ENCODE data around the gene SPINK1.
A peak's percentile ranks its signal among the peaks of the same experiment; 100 is the strongest.
"Not testable (repeated sequence)": the region's sequence is repeated elsewhere in the genome, so short reads cannot be mapped to it uniquely, and the experiment has no call there.

SPINK1 gene

DNA sequence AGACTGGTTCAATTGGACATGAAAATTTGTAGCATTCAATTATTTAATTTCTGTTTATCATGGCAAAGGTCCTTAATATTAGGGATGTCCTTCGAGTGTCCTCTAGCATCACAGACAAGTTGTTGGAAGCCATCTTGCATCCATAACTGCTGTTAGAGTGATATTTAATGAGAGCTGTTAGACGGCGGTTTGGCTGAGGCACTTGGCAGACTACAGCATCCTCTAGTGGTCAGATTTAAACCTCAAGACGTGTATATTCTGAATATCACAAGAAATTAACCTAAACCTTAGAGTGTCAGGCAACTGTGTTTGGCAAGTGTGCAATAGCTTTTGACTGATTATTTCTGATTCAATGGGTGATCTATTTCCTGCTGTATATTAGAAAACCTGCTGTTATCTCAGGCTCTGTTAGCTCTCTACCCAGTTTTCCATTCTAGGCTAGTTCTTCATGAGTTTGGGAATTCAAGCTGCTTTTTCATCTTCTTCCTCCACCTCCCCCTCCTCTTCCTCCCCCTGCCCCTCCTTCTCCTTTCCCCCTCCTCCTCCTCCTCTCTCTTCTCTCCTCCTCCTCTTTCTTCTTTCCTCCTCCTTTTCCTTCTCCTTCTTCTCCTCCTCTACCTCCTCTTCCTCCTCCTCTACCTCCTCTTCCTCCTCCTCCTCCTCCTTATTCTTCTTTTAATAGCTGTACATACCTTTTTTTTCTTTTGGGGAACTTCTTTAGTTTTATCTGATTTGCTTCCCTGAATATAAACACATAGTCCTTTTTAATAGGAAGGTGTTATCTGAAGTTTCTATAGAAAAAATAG is 8.6 kb downstream of the SPINK1 start:
- no peak overlapping the region for H3K4me3 ChIP-seq (ENCODE audit: low read depth, low read length)
- peak; percentile 75 for DNase-seq (ENCODE audit: low read depth, low spot score)
- in situ Hi-C loops (cut with HindIII; ENCODE audit: low sequenced_read_pairs): no loop called here
- TF ChIP-seq CTCF (IDR thresholded peaks at IDR 0.05; ENCODE audit: low read depth, low read length): peak; percentile 84

DNA sequence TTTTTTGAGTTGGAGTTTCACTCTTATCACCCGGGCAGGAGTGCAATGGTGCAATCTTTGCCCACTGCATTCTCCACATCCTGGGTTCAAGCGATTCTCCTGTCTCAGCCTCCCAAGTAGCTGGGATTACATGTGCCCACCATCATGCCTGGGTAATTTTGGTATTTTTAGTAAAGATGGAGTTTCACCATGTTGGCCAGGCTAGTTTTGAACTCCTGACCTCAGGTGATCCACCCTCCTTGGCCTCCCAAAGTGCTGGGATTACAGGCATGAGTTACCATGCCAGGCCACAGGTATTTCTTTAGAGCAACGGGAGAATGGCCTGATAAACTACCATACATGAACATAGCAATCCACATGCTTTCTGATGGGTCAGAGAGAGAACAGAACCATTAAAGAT is 9.2 kb downstream of the SPINK1 start:
- in situ Hi-C loops (cut with HindIII; ENCODE audit: low sequenced_read_pairs); DNase-seq (ENCODE audit: low read depth, low spot score); H3K4me3 ChIP-seq (ENCODE audit: low read depth, low read length): not testable (repeated sequence)

DNA sequence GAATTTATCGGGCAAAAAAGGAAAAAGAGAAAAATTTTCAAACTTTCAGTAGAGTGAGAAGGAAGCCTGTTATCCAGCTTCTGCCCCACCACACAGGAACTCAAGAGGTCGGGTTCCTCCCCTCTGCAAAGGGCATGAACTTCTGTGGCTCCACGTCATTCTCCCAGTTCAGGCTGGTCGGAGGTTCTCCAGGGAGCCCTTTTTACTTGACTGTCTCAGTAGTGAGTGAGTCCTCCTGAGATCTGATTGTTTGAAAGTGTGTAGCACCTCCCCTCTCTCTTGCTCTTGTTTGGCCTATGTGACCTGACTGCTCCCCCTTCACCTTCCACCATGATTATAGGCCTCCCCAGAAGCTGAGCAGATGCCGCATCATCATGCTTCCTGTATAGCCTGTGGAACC is 9.7 kb downstream of the SPINK1 start:
- in situ Hi-C loops (cut with HindIII; ENCODE audit: low sequenced_read_pairs): no loop called here
- DNase-seq (ENCODE audit: low read depth, low spot score): no peak
- no peak for TF ChIP-seq CTCF (IDR thresholded peaks at IDR 0.05; ENCODE audit: low read depth, low read length)
- no peak overlapping the region for H3K4me3 ChIP-seq (ENCODE audit: low read depth, low read length)

DNA sequence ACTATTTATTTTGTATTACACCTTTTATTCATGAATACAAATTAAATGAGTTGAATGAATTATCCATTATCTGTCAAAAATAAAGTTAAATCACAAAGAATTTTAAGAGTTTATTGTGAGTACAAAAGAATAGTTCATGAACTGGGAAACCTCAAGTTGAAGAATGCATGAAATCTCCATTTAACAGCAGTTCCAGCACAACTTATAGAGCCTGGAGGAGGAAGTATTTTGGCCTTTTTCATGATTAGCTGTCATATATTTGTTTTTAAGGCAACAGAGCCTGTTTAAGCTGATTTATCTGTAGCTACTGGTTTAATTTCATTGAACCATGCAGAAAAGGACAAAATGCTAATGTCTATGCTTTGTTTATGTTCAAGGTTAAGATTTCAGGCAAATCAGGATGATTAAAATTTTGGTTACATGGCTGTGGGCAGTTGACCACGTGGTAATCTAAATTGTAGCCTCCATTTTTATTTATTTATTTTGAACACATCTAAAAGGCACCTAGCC is 12.2 kb downstream of the SPINK1 start:
- no peak overlapping the region for H3K4me3 ChIP-seq (ENCODE audit: low read depth, low read length)
- in situ Hi-C loops (cut with HindIII; ENCODE audit: low sequenced_read_pairs): no loop called here
- no peak for TF ChIP-seq CTCF (IDR thresholded peaks at IDR 0.05; ENCODE audit: low read depth, low read length)
- no peak for DNase-seq (ENCODE audit: low read depth, low spot score)

DNA sequence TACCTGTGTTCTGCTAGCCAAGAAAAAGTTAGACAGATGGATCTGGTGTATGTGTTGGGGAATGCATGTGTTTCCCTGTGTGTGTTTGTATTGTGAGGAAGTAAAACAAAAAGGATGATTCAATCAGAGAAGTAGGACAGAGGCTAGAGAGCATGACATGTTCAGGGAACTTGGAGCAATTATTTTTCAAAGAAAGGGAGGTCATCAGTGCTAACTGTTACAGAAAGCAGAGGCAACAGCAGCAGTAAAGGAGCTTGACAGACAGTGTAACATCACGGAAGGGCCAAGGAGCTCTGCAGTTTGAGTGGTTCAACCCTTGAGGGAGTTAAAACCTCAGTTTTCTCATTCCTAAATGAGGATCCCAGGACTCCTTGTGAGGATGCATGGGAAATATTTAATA is 13.2 kb downstream of the SPINK1 start:
- no peak for DNase-seq (ENCODE audit: low read depth, low spot score)
- in situ Hi-C loops (cut with HindIII; ENCODE audit: low sequenced_read_pairs): no loop called here
- H3K4me3 ChIP-seq (ENCODE audit: low read depth, low read length): no peak overlapping the region
- no peak for TF ChIP-seq CTCF (IDR thresholded peaks at IDR 0.05; ENCODE audit: low read depth, low read length)

DNA sequence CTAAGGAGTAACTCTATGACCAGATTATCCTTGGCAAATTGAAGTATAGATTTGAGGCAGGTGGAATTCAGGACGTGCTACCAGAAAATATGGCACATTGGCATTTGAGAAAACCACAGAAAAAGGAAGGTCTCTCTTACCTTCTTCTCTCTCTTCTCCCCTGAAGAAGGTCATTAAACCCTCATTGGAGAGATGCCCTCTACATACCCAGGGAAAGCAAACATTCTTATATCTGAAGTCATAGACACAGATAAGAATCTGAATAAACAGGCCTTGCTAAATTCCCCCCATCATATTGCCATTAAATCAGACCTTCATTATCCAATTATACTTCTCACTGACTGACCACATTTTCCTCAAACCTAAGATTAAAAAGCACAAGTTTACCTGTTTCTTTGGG is 17.8 kb downstream of the SPINK1 start:
- DNase-seq (ENCODE audit: low read depth, low spot score): no peak
- no peak for TF ChIP-seq CTCF (IDR thresholded peaks at IDR 0.05; ENCODE audit: low read depth, low read length)
- H3K4me3 ChIP-seq (ENCODE audit: low read depth, low read length): no peak overlapping the region
- in situ Hi-C loops (cut with HindIII; ENCODE audit: low sequenced_read_pairs): no loop called here

- TF ChIP-seq CTCF (IDR thresholded peaks at IDR 0.05; ENCODE audit: low read depth, low read length): no peak
Measured at GRCh38 chr5:147809830-147810666, 21.4 kb downstream of the SPINK1 start.

More at GRCh38 chr5:147809830-147810666, 21.4 kb downstream of the SPINK1 start:
- DNase-seq (ENCODE audit: low read depth, low spot score): peak; percentile 31
- in situ Hi-C loops (cut with HindIII; ENCODE audit: low sequenced_read_pairs): no loop called here
- H3K4me3 ChIP-seq (ENCODE audit: low read depth, low read length): no peak overlapping the region
